Neural crest cell (in vitro differentiated cells): ENCODE measurements around the gene WBP2NL. TPM values are rescaled to one million over a fixed set of nuclear protein-coding genes. Genes with fewer than 3 reads are reported as not detected.

Experiments used
- DNase-seq: peaks from one replicate; pipeline ENCODE4 v3.0.0; 2021; ENCODE audit warnings: low read depth, mixed read lengths, low spot score
- H3K27ac Mint-ChIP-seq: one replicate; pipeline ENCODE4 v1.8.0; 2021; ENCODE audit warnings: mild to moderate bottlenecking, mixed read lengths; ENCODE audit not compliant: unreplicated experiment
- H3K27me3 Mint-ChIP-seq: 2 replicates; pipeline ENCODE4 v1.8.0; 2021; ENCODE audit warnings: low read depth, mild to moderate bottlenecking, mixed read lengths
- H3K36me3 Mint-ChIP-seq: 2 replicates; pipeline ENCODE4 v1.8.0; 2021; ENCODE audit warnings: low read depth, mild to moderate bottlenecking, mixed read lengths
- H3K4me1 Mint-ChIP-seq: 2 replicates; pipeline ENCODE4 v1.8.0; 2021; ENCODE audit warnings: mixed read lengths
- H3K4me3 Mint-ChIP-seq: one replicate; pipeline ENCODE4 v1.8.0; 2021; ENCODE audit warnings: mild to moderate bottlenecking, mixed read lengths
- H3K9me3 Mint-ChIP-seq: 2 replicates; pipeline ENCODE4 v1.8.0; 2021; ENCODE audit warnings: mixed read lengths
- CTCF ChIP-seq: fragments of 200-600 bp; sonication (generic); conservative IDR thresholded peaks from 2 replicates; pipeline ENCODE4 v1.5.0; 2021; ENCODE audit warnings: antibody characterized with exemption, mild to moderate bottlenecking
- total RNA-seq: library from RNA; stranded (reverse); gene quantifications from 2 replicates; pipeline ENCODE4 v1.2.1, GENCODE V29; 2021

Gene WBP2NL
- total RNA-seq, 1 donor from 2014 or later: not detected

- Mint-ChIP-seq H3K27ac (no peak overlapping the region), H3K9me3 (peaks cover 13% of the 10 kb centered on the region), H3K36me3 (peaks cover 3% of the 10 kb centered on the region)
Observed at GRCh38 chr22:42007922-42008321, 9.3 kb downstream of the WBP2NL start.

GRCh38 chr22:42010778-42011177 lies 12.2 kb downstream of the WBP2NL start:
- no peak overlapping the region for H3K4me3 Mint-ChIP-seq
- H3K4me1 Mint-ChIP-seq: no peaks in the 10 kb centered on the region
- peaks cover 3% of the 10 kb centered on the region for H3K36me3 Mint-ChIP-seq
- H3K9me3 Mint-ChIP-seq: peaks cover 13% of the 10 kb centered on the region
- no peak for DNase-seq
- TF ChIP-seq CTCF: no peak
- H3K27me3 Mint-ChIP-seq: peaks cover 35% of the 10 kb centered on the region
- H3K27ac Mint-ChIP-seq: no peak overlapping the region

More at GRCh38 chr22:42007922-42008321, 9.3 kb downstream of the WBP2NL start:
- DNase-seq: no peak
- H3K4me1 Mint-ChIP-seq: no peaks in the 10 kb centered on the region
- peaks cover 27% of the 10 kb centered on the region for H3K27me3 Mint-ChIP-seq
- TF ChIP-seq CTCF: no peak
- H3K4me3 Mint-ChIP-seq: no peak overlapping the region

- no peak for TF ChIP-seq CTCF
- peaks cover 3% of the 10 kb centered on the region for H3K36me3 Mint-ChIP-seq
- peaks cover 13% of the 10 kb centered on the region for H3K9me3 Mint-ChIP-seq
- no peak for DNase-seq
- H3K27ac Mint-ChIP-seq: no peak overlapping the region
- H3K4me3 Mint-ChIP-seq: no peak overlapping the region
- no peaks in the 10 kb centered on the region for H3K4me1 Mint-ChIP-seq
- H3K27me3 Mint-ChIP-seq: peaks cover 39% of the 10 kb centered on the region
Observed at GRCh38 chr22:42013385-42013784, 14.8 kb downstream of the WBP2NL start.

- H3K27ac Mint-ChIP-seq: no peak overlapping the region
- no peak for DNase-seq
- no peak for TF ChIP-seq CTCF
Observed at GRCh38 chr22:42016111-42016510, 17.5 kb downstream of the WBP2NL start.

GRCh38 chr22:42018224-42018623 lies 19.6 kb downstream of the WBP2NL start:
- H3K36me3 Mint-ChIP-seq: no peaks in the 10 kb centered on the region
- no peak for DNase-seq

More at GRCh38 chr22:42016111-42016510, 17.5 kb downstream of the WBP2NL start:
- Mint-ChIP-seq H3K27me3 (peaks cover 45% of the 10 kb centered on the region), H3K36me3 (peaks cover 3% of the 10 kb centered on the region), H3K4me3 (no peak overlapping the region), H3K9me3 (peaks cover 3% of the 10 kb centered on the region), H3K4me1 (no peaks in the 10 kb centered on the region)

More at GRCh38 chr22:42018224-42018623, 19.6 kb downstream of the WBP2NL start:
- no peaks in the 10 kb centered on the region for H3K9me3 Mint-ChIP-seq
- no peak for TF ChIP-seq CTCF
- H3K4me1 Mint-ChIP-seq: no peaks in the 10 kb centered on the region
- H3K4me3 Mint-ChIP-seq: no peak overlapping the region
- peaks cover 45% of the 10 kb centered on the region for H3K27me3 Mint-ChIP-seq
- H3K27ac Mint-ChIP-seq: no peak overlapping the region
